Right renal cortex interstitium (tissue), 3 donors: ENCODE measurements around the gene DEFB126. TPM values are rescaled to one million over a fixed set of nuclear protein-coding genes. Genes with fewer than 3 reads are reported as not detected.

Experiments used
- polyA plus RNA-seq, 3 donors: library from polyadenylated mRNA; unstranded; fragments of 120-200 nt; gene quantifications; one replicate each; pipeline ENCODE4 v1.2.1, GENCODE V29; 2013; ENCODE audit not compliant: insufficient read length in 3 of 3

DEFB126 gene
- polyA plus RNA-seq, 3 donors: not detected

Other genes starting within 250 kb of the DEFB126 start
- not detected for gene DEFB125, start 54.9 kb upstream of the DEFB126 start, polyA plus RNA-seq
- gene DEFB127, start 14.9 kb downstream of the DEFB126 start, polyA plus RNA-seq: not detected
- not detected for gene DEFB128, start 47.1 kb downstream of the DEFB126 start, polyA plus RNA-seq
- gene DEFB129, start 84.7 kb downstream of the DEFB126 start, polyA plus RNA-seq: not detected
- gene DEFB132, start 115.1 kb downstream of the DEFB126 start, polyA plus RNA-seq: not detected
- 10 to 100 TPM; 29.4 to 37.0 (median 36.5) TPM for gene C20orf96, start 148.2 kb downstream of the DEFB126 start, polyA plus RNA-seq
- 10 to 100 TPM; 49.6 to 53.7 (median 52.7) TPM for gene ZCCHC3, start 155.0 kb downstream of the DEFB126 start, polyA plus RNA-seq
- gene SOX12, start 183.0 kb downstream of the DEFB126 start, polyA plus RNA-seq: 10 to 100 TPM; 25.7 to 29.0 (median 27.4) TPM
- 10 to 100 TPM; 45.7 to 51.3 (median 46.0) TPM for gene NRSN2, start 204.5 kb downstream of the DEFB126 start, polyA plus RNA-seq
- 1 to 10 TPM; 3.5 to 4.3 (median 3.7) TPM for gene TRIB3, start 238.2 kb downstream of the DEFB126 start, polyA plus RNA-seq